ENCODE data around the gene CASTOR2. TPM values are rescaled to one million over a fixed set of nuclear protein-coding genes. Genes with fewer than 3 reads are reported as not detected.

The CASTOR2 gene
- total RNA-seq, 4 donors from 2014 or later, result 145 to 334 (median 243) TPM

- peaks cover 0 to 72% of the 10 kb centered on the region in 2 donors for H3K36me3 ChIP-seq
- TF ChIP-seq CTCF (IDR thresholded peaks at IDR 0.05 in 4 of 5, conservative IDR thresholded peaks at IDR 0.05 in 1 of 5) (no peak), POLR2A (IDR thresholded peaks at IDR 0.05) (no peak)
- H3K27ac ChIP-seq, result peak overlapping the region; percentile 65 to 77 (median 68)
- intact Hi-C loops (cut with DNase I; ENCODE audit: low total_unique reads), result no loop called here
- DNase-seq (no peak), ATAC-seq (peak; percentile 7 to 33)
- no peaks in the 10 kb centered on the region for H3K27me3 ChIP-seq
- H3K4me3 ChIP-seq, result no peak overlapping the region
- no peaks in the 10 kb centered on the region for H3K9me3 ChIP-seq
- in situ Hi-C loops (cut with MboI; ENCODE audit: low sequenced_read_pairs in 4 of 4), result loop anchor here in 1 of 4 donors (25.0 kb wide), 1 partner anchor 707 kb away; the partner anchor contains the start of gene CCL26
- peaks cover 16 to 23% of the 10 kb centered on the region in 2 donors for H3K4me1 ChIP-seq
These were observed 90.7 kb downstream of the CASTOR2 start for GRCh38 chr7:75055155-75055554.

- TF ChIP-seq CTCF (IDR thresholded peaks at IDR 0.05 in 4 of 5, conservative IDR thresholded peaks at IDR 0.05 in 1 of 5) (no peak), POLR2A (IDR thresholded peaks at IDR 0.05) (no peak)
- in situ Hi-C loops (cut with MboI; ENCODE audit: low sequenced_read_pairs in 4 of 4), result loop anchor here in 1 of 4 donors (25.0 kb wide), 1 partner anchor 706 kb away; the partner anchor contains the start of gene CCL26
- Histone ChIP-seq H3K4me3 (no peak overlapping the region), H3K27me3 (no peaks in the 10 kb centered on the region), H3K9me3 (no peaks in the 10 kb centered on the region), H3K36me3 (peaks cover under 1 to 75% of the 10 kb centered on the region in 2 donors), H3K27ac (peak overlapping the region; percentile 65 to 77 (median 68)), H3K4me1 (peaks cover 16 to 23% of the 10 kb centered on the region in 2 donors)
- no peak for DNase-seq
- peak; percentile 22 to 24 for ATAC-seq
- intact Hi-C loops (cut with DNase I; ENCODE audit: low total_unique reads), result no loop called here
These were observed 91.6 kb downstream of the CASTOR2 start for GRCh38 chr7:75055830-75056772.

GRCh38 chr7:75058406-75058805 is 93.9 kb downstream of the CASTOR2 start:
- intact Hi-C loops (cut with DNase I; ENCODE audit: low total_unique reads), result no loop called here
- Histone ChIP-seq H3K27ac (no peak overlapping the region), H3K4me3 (no peak overlapping the region), H3K27me3 (no peaks in the 10 kb centered on the region), H3K9me3 (no peaks in the 10 kb centered on the region), H3K36me3 (peaks cover 3 to 68% of the 10 kb centered on the region in 2 donors), H3K4me1 (peaks cover 16 to 23% of the 10 kb centered on the region in 2 donors)
- TF ChIP-seq CTCF (IDR thresholded peaks at IDR 0.05 in 4 of 5, conservative IDR thresholded peaks at IDR 0.05 in 1 of 5) (no peak), POLR2A (IDR thresholded peaks at IDR 0.05) (no peak)
- no peak for ATAC-seq
- DNase-seq, result no peak
- in situ Hi-C loops (cut with MboI; ENCODE audit: low sequenced_read_pairs in 4 of 4), result loop anchor here in 1 of 4 donors (25.0 kb wide), 1 partner anchor 704 kb away; the partner anchor contains the start of gene CCL26

GRCh38 chr7:75064291-75064690 is 99.8 kb downstream of the CASTOR2 start:
- H3K36me3 ChIP-seq, result peaks cover 3 to 84% of the 10 kb centered on the region in 2 donors
- in situ Hi-C loops (cut with MboI; ENCODE audit: low sequenced_read_pairs in 4 of 4), result loop anchor here in 1 of 4 donors (25.0 kb wide), 1 partner anchor 698 kb away; the partner anchor contains the start of gene CCL26
- TF ChIP-seq POLR2A (IDR thresholded peaks at IDR 0.05), result no peak
- TF ChIP-seq CTCF (IDR thresholded peaks at IDR 0.05 in 4 of 5, conservative IDR thresholded peaks at IDR 0.05 in 1 of 5), result no peak
- intact Hi-C loops (cut with DNase I; ENCODE audit: low total_unique reads), result no loop called here
- no peaks in the 10 kb centered on the region for H3K27me3 ChIP-seq
- H3K27ac ChIP-seq, result no peak overlapping the region
- ATAC-seq (no peak), DNase-seq (no peak)
- H3K4me1 ChIP-seq, result no peaks in the 10 kb centered on the region
- no peak overlapping the region for H3K4me3 ChIP-seq
- H3K9me3 ChIP-seq, result no peaks in the 10 kb centered on the region

Data from gastrocnemius medialis (tissue), 4 donors.